H1 (cell line): ENCODE results near the gene FADD. TPM values are rescaled to one million over a fixed set of nuclear protein-coding genes. Genes with fewer than 3 reads are reported as not detected.

Experiments
- polyA plus RNA-seq, 7 experiments: library from polyadenylated mRNA; depleted of rRNA in 3 of 7; stranded (reverse) in 5 of 7; unstranded in 2 of 7; fragments of >200 nt in 5 of 7; fragments of 200-250 nt in 2 of 7; gene quantifications; 1 replicate in 5 of 7; 2 replicates in 1 of 7; 4 replicates in 1 of 7; pipeline versions ENCODE4 v1.2.1 to v1.2.3, GENCODE V29; 2011 to 2013; ENCODE audit warnings: missing spikeins in 2 of 7, mixed read lengths in 2 of 7
- total RNA-seq: library from RNA; stranded (reverse); fragmentation: NEBNext Ultra II Directional; extraction: Animal tissue kit (Norgen Biotek cat#: 25700); gene quantifications from 2 replicates; pipeline ENCODE4 v1.2.1, GENCODE V29; 2021

Gene FADD
- total and polyA plus RNA-seq, 2 of the 8 experiments (the other 6 are each of a cell fraction or from before 2014, with no cell fraction given), result 29.0 to 43.9 TPM

Other genes with a start within 250 kb of the FADD start
- gene ANO1, start 125.0 kb upstream of the FADD start, total RNA-seq, result 4.3 and 5.0 TPM in 2 replicates
- gene ANO1, start 125.0 kb upstream of the FADD start, polyA plus RNA-seq (2011; rRNA removed), result 3.6 and 4.7 TPM in 2 replicates
- 73.2 and 73.5 TPM in 2 replicates for gene PPFIA1, start 67.4 kb downstream of the FADD start, total RNA-seq
- gene PPFIA1, start 67.4 kb downstream of the FADD start, polyA plus RNA-seq (2011; rRNA removed), result 44.3 and 54.4 TPM in 2 replicates
- gene CTTN, start 195.2 kb downstream of the FADD start, total RNA-seq, result 207 and 216 TPM in 2 replicates
- 84.6 and 125 TPM in 2 replicates for gene CTTN, start 195.2 kb downstream of the FADD start, polyA plus RNA-seq (2011; rRNA removed)